GM23248 (cell line): Measurements from ENCODE around the gene TPCN2.

Experiments used
- EZH2 ChIP-seq: fragments of 200-600 bp; sonication (generic); IDR thresholded peaks from 2 replicates; pipeline ENCODE4 v1.6.1; 2018; ENCODE audit warnings: antibody characterized with exemption, mild to moderate bottlenecking; ENCODE audit not compliant: insufficient read depth, poor library complexity, severe bottlenecking
- EZH2phosphoT487 ChIP-seq: fragments of 200-600 bp; sonication (generic); IDR thresholded peaks from 2 replicates; pipeline ENCODE4 v1.6.1; 2018; ENCODE audit warnings: antibody characterized with exemption, moderate library complexity, mild to moderate bottlenecking, low read depth; ENCODE audit not compliant: insufficient read depth

GRCh38 chr11:69155302-69156234 is 106.8 kb downstream of the TPCN2 start, which contains the start of gene SMIM38:
- TF ChIP-seq EZH2phosphoT487 (no peak), EZH2 (no peak)
